Measurements from ENCODE around the gene RIOX2.
"Not testable (repeated sequence)": the region's sequence is repeated elsewhere in the genome, so short reads cannot be mapped to it uniquely, and the experiment has no call there.

GRCh38 chr3:97909830-97910229 lies 62.4 kb downstream of the RIOX2 start:
- not testable (repeated sequence) for TF ChIP-seq CTCF, POLR2A (IDR thresholded peaks at IDR 0.05)
